ENCODE results near the gene MFAP2.

- TF ChIP-seq POLR2A (IDR thresholded peaks at IDR 0.05), result no peak
- no peak for TF ChIP-seq EP300 (IDR thresholded peaks at IDR 0.05)
These were observed 40.1 kb upstream of the MFAP2 start for GRCh38 chr1:17020502-17020901.

Data from ovary (tissue), 1 donor.